Colonic mucosa (tissue), 4 donors: ENCODE data around the gene WNT7B. TPM values are rescaled to one million over a fixed set of nuclear protein-coding genes. Genes with fewer than 3 reads are reported as not detected.

Source experiments
- DNase-seq: peaks from one replicate; pipeline ENCODE4 v3.0.0-alpha.2; 2020
- H3K27ac ChIP-seq: fragments of 200-600 bp; one replicate; pipeline ENCODE4 v1.8.0; 2021
- H3K27me3 ChIP-seq: fragments of 200-600 bp; one replicate; pipeline ENCODE4 v1.8.0; 2021
- H3K36me3 ChIP-seq: fragments of 200-600 bp; one replicate; pipeline ENCODE4 v1.8.0; 2021
- H3K4me1 ChIP-seq: fragments of 200-600 bp; one replicate; pipeline ENCODE4 v1.8.0; 2021; ENCODE audit warnings: mild to moderate bottlenecking
- H3K4me3 ChIP-seq: fragments of 200-600 bp; one replicate; pipeline ENCODE4 v1.8.0; 2021
- H3K9ac ChIP-seq, 2 donors: one replicate each; pipeline ENCODE4 v1.7.0; 2013; ENCODE audit warnings: control low read depth in 2 of 2, low read depth in 2 of 2, low read length in 2 of 2
- H3K9me3 ChIP-seq: fragments of 200-600 bp; one replicate; pipeline ENCODE4 v1.8.0; 2021
- intact Hi-C: fragments of 100-400 bp; cut with DNase I; formaldehyde crosslinking; loops from one replicate; pipeline ENCODE4 v1.14.1; 2022
- total RNA-seq, 2 donors: library from RNA; stranded (reverse); fragmentation: NEBNext Ultra II Directional in 1 of 2; extraction: Animal tissue kit (Norgen Biotek cat#: 25700) in 1 of 2; gene quantifications; one replicate each; pipeline ENCODE4 v1.2.1, GENCODE V29; 2021
- TF ChIP-seq, protein P1 (sequence below): fragments of 200-600 bp; IDR thresholded peaks from one replicate; pipeline ENCODE4 v1.8.0; 2022; ENCODE audit warnings: antibody characterized with exemption, mild to moderate bottlenecking
- donor health status: healthy.
- donor health status: DM: no; HTN: no; CAD: no.
- donor health status: DM: no; HTN: no; CAD: no.

The WNT7B gene
- total RNA-seq, 2 donors from 2014 or later, result 0.12 TPM; not detected in 1

DNA sequence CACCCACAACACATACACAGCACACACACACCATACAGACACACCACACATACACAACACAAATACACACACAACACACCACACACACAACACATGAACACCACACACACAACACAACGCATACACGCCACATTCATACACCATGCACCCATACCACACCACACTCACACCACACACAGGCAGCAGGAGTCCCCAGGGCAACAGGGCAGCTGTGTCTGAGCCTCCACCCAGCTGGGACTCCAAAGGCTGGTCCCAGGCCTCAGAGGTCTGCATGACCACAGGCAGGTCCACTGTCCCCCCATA lies 3.3 kb upstream of the WNT7B start:
- no peaks in the 10 kb centered on the region for H3K9me3 ChIP-seq
- intact Hi-C loops, result no loop called here
- TF ChIP-seq, protein P1, sequence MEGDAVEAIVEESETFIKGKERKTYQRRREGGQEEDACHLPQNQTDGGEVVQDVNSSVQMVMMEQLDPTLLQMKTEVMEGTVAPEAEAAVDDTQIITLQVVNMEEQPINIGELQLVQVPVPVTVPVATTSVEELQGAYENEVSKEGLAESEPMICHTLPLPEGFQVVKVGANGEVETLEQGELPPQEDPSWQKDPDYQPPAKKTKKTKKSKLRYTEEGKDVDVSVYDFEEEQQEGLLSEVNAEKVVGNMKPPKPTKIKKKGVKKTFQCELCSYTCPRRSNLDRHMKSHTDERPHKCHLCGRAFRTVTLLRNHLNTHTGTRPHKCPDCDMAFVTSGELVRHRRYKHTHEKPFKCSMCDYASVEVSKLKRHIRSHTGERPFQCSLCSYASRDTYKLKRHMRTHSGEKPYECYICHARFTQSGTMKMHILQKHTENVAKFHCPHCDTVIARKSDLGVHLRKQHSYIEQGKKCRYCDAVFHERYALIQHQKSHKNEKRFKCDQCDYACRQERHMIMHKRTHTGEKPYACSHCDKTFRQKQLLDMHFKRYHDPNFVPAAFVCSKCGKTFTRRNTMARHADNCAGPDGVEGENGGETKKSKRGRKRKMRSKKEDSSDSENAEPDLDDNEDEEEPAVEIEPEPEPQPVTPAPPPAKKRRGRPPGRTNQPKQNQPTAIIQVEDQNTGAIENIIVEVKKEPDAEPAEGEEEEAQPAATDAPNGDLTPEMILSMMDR, result no peak
- H3K27me3 ChIP-seq, result peaks cover 29% of the 10 kb centered on the region
- H3K27ac ChIP-seq, result no peak overlapping the region
- DNase-seq, result no peak
- no peaks in the 10 kb centered on the region for H3K36me3 ChIP-seq
- no peak overlapping the region for H3K4me3 ChIP-seq
- peaks cover 4% of the 10 kb centered on the region for H3K4me1 ChIP-seq
- no peak overlapping the region for H3K9ac ChIP-seq

DNA sequence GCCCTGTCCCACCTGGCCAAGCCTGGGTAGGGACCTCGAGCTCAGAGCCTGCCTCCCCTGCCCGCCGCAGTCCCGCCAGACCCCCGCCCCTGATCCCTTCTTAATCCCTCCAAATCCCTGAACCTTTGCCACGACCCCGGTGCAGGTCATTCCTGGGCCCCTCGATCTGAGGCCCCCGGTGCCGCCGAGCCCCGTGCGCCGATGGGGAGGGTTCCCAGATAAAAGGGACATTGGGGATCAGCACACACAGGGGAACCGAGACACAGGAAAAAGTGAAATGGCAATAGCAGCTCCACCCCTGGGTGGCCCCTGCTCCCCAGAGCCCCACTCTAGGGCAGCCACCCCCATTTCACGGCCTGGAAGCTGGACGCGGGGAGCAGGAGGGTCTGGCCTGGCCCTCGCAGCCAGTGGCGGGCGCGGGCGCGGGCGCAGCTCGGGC lies 1.3 kb upstream of the WNT7B start:
- Histone ChIP-seq H3K4me3 (peak overlapping the region; percentile 70), H3K4me1 (peaks cover 4% of the 10 kb centered on the region), H3K27me3 (peaks cover 46% of the 10 kb centered on the region), H3K36me3 (no peaks in the 10 kb centered on the region), H3K9ac (no peak overlapping the region), H3K9me3 (no peaks in the 10 kb centered on the region), H3K27ac (no peak overlapping the region)
- intact Hi-C loops, result no loop called here
- no peak for DNase-seq
- TF ChIP-seq, protein P1, result no peak

DNA sequence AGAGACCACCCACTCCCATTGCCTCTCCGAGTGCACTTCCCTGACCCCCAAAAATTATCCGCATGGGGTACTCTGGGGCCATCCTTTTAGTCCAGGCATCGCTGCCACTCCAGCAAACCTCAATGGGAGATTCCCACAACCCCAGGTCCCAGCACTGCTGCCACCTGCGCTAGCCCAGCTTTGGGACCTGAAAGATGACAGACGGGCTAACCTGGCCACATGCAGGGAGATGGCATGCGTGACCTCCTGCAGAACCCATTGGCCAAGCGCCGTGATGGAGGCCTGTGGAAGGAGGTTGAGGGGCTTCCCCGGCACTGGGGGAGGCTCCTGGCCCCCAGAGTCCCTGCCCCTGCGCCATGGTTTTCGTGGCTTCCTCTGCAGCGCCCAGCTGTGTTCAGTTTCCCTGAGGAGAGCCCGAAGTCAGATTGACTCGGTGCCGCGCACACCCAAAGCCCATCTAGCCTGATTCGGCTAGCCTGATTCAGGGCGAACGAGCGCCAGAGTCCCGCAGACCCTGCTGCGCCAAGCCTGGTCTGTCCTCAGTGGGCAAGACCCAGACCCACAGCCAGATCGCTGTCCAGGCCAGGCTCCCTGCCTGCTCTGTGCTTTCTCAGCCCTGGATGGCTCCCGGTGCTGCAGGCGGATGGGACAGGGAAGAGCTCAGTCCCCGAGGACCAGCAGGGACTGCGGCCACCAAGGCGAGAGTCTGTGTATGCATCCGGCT lies 751 bp upstream of the WNT7B start:
- Histone ChIP-seq H3K27ac (no peak overlapping the region), H3K27me3 (peaks cover 52% of the 10 kb centered on the region), H3K36me3 (no peaks in the 10 kb centered on the region), H3K4me3 (no peak overlapping the region), H3K4me1 (peaks cover 4% of the 10 kb centered on the region), H3K9me3 (no peaks in the 10 kb centered on the region), H3K9ac (no peak overlapping the region)
- TF ChIP-seq, protein P1, result no peak
- intact Hi-C loops, result no loop called here
- no peak for DNase-seq

DNA sequence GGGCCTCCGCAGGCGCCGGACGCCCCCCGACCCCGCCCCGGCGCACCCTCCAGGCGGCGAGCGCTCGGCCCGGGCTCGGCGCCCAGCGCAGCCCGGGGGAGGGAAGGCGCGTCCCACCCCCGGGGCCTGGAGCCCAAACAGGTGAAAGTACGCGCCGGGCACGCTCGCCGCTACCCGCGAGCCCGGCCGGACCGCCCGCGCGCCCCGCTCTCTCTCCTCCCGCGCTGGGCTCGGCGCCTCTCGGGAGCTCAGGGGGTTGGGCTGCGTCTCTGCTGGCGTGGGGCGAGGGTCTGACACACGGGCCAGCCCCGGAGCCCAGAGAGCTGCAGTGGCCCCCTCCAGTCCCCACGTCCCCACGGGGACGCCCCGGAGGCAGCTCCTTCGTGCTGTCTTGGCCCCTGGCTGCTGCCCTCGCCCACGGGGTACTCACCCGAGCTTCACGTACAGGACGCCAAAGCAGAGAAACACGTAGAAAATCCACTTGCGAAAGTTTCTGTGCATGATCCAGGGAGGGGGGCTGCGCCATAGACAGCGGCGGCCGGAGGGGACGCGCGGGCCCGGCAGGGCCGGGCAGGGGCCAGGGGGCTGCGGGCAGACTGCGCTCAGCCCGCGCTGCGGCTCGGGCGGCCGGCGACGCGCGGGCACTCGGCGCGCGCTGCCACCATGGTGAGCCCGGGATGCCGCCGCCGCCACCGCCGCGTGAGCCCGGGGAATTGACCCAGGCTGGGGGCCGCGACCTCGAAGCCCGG lies 534 bp downstream of the WNT7B start:
- intact Hi-C loops, result no loop called here
- Histone ChIP-seq H3K27me3 (peaks cover 65% of the 10 kb centered on the region), H3K4me1 (peaks cover 4% of the 10 kb centered on the region), H3K27ac (no peak overlapping the region), H3K9me3 (no peaks in the 10 kb centered on the region), H3K9ac (no peak overlapping the region), H3K4me3 (no peak overlapping the region), H3K36me3 (no peaks in the 10 kb centered on the region)
- TF ChIP-seq, protein P1, result no peak
- no peak for DNase-seq

DNA sequence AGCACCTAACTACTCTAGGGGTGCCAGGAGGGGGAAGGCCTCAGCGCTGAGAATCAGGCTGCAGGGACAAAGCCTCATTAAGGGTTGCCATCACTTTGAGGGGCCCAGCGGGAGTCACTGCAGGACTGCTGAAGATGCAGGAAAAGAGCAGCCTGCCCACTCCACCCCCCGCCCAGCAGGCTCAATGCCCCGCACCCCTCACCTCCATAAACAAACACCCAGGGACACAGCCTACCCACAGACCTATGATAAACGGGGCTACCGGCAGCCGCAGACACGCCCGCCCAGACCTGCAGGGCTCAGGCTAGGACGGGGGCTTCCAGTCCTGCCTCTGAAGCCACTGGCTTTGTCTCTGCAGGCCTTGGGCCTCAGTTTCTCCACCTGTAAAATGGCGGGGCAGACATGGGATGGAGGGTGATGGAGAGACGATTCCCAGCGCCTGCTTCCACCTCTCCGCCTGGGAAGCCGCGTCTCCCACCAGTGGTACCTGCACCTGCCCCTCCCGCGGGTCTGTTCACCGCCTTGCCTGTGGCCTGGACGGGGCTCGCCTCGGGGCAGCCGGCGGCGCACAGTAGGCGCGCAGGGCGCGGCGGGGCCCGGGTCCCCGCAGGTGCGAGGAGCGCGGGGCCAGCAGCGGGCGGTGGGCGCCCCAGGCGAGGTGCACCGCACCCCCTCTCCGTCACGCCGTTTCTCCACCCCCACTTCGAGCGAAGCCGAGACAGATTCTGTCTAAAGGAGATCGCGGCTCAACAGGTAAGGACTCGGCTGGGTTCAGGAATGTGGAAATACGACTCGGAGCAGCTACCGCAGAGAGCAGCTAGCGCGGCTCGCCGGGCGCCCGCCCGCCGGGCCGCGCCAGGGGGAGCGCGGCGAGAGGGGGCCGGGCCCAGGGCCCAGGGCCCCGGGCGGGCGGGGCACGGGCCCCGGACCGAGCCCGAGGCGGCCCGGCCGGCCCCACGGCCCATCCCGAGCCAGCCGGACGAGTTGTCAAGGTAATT lies 1.5 kb downstream of the WNT7B start:
- no peak for DNase-seq
- H3K4me3 ChIP-seq, result no peak overlapping the region

More for the DNA sequence above, 1.5 kb downstream of the WNT7B start:
- no peak overlapping the region for H3K9ac ChIP-seq
- H3K4me1 ChIP-seq, result peaks cover 4% of the 10 kb centered on the region
- TF ChIP-seq, protein P1, result no peak
- H3K36me3 ChIP-seq, result no peaks in the 10 kb centered on the region
- intact Hi-C loops, result no loop called here
- no peaks in the 10 kb centered on the region for H3K9me3 ChIP-seq
- peaks cover 75% of the 10 kb centered on the region for H3K27me3 ChIP-seq
- H3K27ac ChIP-seq, result no peak overlapping the region
